GM12878 (cell line): ENCODE results near the gene NAT14. TPM values are rescaled to one million over a fixed set of nuclear protein-coding genes. Genes with fewer than 3 reads are reported as not detected.

Source experiments
- ATAC-seq: fragments of 200-7000 bp; cut with Tn5 transposase; 3 replicates; pipeline ENCODE4 v1.9.1; 2020; ENCODE audit warnings: mild to moderate bottlenecking, moderate library complexity
- BruUV-seq: library from RNA; stranded (reverse); fragments of 400-500 nt; replicated peaks from 2 replicates; lab custom pipeline; 2021; lab: Mats Ljungman, UMichigan
- CTCF ChIA-PET: fragments of 300-600 bp; sonication (Branson Sonifier 250); formaldehyde crosslinking; extraction: SDS; loops from one replicate; lab custom pipeline; 2021; ENCODE audit warnings: inconsistent platforms; lab: Yijun Ruan, JAX
- POLR2A ChIA-PET: fragments of 350-600 bp; formaldehyde crosslinking; extraction: SDS; loops from one replicate; lab custom pipeline; 2021; ENCODE audit warnings: inconsistent platforms; lab: Charles Lee
- RAD21 ChIA-PET: fragments of 300-600 bp; sonication (Branson Sonifier 250); formaldehyde crosslinking; loops from one replicate; lab custom pipeline; 2023; ENCODE audit warnings: antibody characterized with exemption; ENCODE audit not compliant: unreplicated experiment; lab: Charles Lee
- SMC1A ChIA-PET: fragments of 300-600 bp; sonication (Branson Sonifier 250); formaldehyde crosslinking; loops from one replicate; lab custom pipeline; 2023; ENCODE audit not compliant: unreplicated experiment, uncharacterized antibody; lab: Charles Lee
- DNase-seq: peaks from one replicate; pipeline ENCODE4 v3.0.0-alpha.2; 2011; ENCODE audit warnings: low read depth, low spot score
- FAIRE-seq: peaks from 3 replicates; lab custom pipeline; 2011; peaks lifted over from hg19 to GRCh38; lab: Jason Lieb, UNC
- H2AFZ ChIP-seq: 2 replicates; pipeline ENCODE4 v1.6.0; 2011; ENCODE audit warnings: low read depth, low read length, control low read depth; ENCODE audit not compliant: control insufficient read depth
- H3K27ac ChIP-seq: 2 replicates; pipeline ENCODE4 v1.5.1; 2011; ENCODE audit warnings: control low read depth; ENCODE audit not compliant: control insufficient read depth, insufficient read depth
- H3K27me3 ChIP-seq, 2 experiments: replicated peaks in 1 of 2; 2 replicates each; pipeline versions ENCODE4 v1.6.0 to v1.6.1; 2011; ENCODE audit warnings: low read length in 1 of 2; ENCODE audit not compliant: control insufficient read depth in 2 of 2, insufficient read depth in 2 of 2
- H3K36me3 ChIP-seq, 2 experiments: 2 replicates each; pipeline ENCODE4 v1.5.1; 2011; ENCODE audit warnings: low read length in 1 of 2; ENCODE audit not compliant: control insufficient read depth in 2 of 2, insufficient read depth in 2 of 2
- H3K4me1 ChIP-seq: 2 replicates; pipeline ENCODE4 v1.6.1; 2011; ENCODE audit warnings: mild to moderate bottlenecking, low read length, moderate library complexity, mixed read lengths; ENCODE audit not compliant: control insufficient read depth, insufficient read depth
- H3K4me2 ChIP-seq: 2 replicates; pipeline ENCODE4 v1.6.0; 2011; ENCODE audit warnings: control low read depth; ENCODE audit not compliant: control insufficient read depth, insufficient read depth
- H3K4me3 ChIP-seq: fragments of 200-600 bp; sonication (generic); 2 replicates; pipeline ENCODE4 v1.5.1; 2016
- H3K79me2 ChIP-seq: 2 replicates; pipeline ENCODE4 v1.6.0; 2011; ENCODE audit warnings: low read length; ENCODE audit not compliant: control insufficient read depth, insufficient read depth
- H3K9ac ChIP-seq: 2 replicates; pipeline ENCODE4 v1.8.0; 2011; ENCODE audit warnings: low read length, control low read depth, mixed read lengths; ENCODE audit not compliant: control insufficient read depth, insufficient read depth
- H3K9me3 ChIP-seq: replicated peaks from 3 replicates; pipeline ENCODE4 v1.5.1; 2011; ENCODE audit warnings: mild to moderate bottlenecking, low read length; ENCODE audit not compliant: control insufficient read depth, insufficient read depth
- H4K20me1 ChIP-seq: 2 replicates; pipeline ENCODE4 v1.6.0; 2011; ENCODE audit not compliant: control insufficient read depth, insufficient read depth
- ASH2L ChIP-seq: fragments of 300-600, 200-600 bp; sonication (generic); IDR thresholded peaks from 2 replicates; pipeline ENCODE4 v1.6.1; 2017; ENCODE audit warnings: low read depth, mild to moderate bottlenecking, borderline replicate concordance
- BCLAF1 ChIP-seq: fragments of 450-650 bp; IDR thresholded peaks from 2 replicates; pipeline ENCODE4 v1.6.1; 2017; ENCODE audit warnings: antibody characterized with exemption, mild to moderate bottlenecking, moderate library complexity
- BRCA1 ChIP-seq: IDR thresholded peaks from 2 replicates; pipeline ENCODE4 v1.6.1; 2011; ENCODE audit warnings: low read depth, low read length, improper control_type of control experiment
- CHD4 ChIP-seq: fragments of 200-600 bp; sonication (generic); IDR thresholded peaks from 2 replicates; pipeline ENCODE4 v1.6.1; 2016; ENCODE audit warnings: mild to moderate bottlenecking
- GATAD2B ChIP-seq: fragments of 450-650 bp; conservative IDR thresholded peaks from 2 replicates; pipeline ENCODE4 v1.6.1; 2017; ENCODE audit warnings: low read depth, mild to moderate bottlenecking, moderate library complexity
- MEF2A ChIP-seq: IDR thresholded peaks from 2 replicates; pipeline ENCODE4 v1.6.1; 2011; ENCODE audit warnings: low read depth, mild to moderate bottlenecking, low read length, moderate library complexity; ENCODE audit not compliant: insufficient read depth
- MYB ChIP-seq: fragments of 150-350 bp; IDR thresholded peaks from 2 replicates; pipeline ENCODE4 v1.6.1; 2014; ENCODE audit warnings: mild to moderate bottlenecking, low read depth, low read length, borderline replicate concordance
- NFXL1 ChIP-seq: fragments of 450-650 bp; IDR thresholded peaks from 2 replicates; pipeline ENCODE4 v1.6.1; 2017; ENCODE audit warnings: antibody characterized with exemption, mild to moderate bottlenecking, borderline replicate concordance
- NFYA ChIP-seq: IDR thresholded peaks from 2 replicates; pipeline ENCODE4 v1.6.1; 2011; ENCODE audit warnings: low read depth, mild to moderate bottlenecking, low read length, improper control_type of control experiment, borderline replicate concordance
- RAD21 ChIP-seq: IDR thresholded peaks from 2 replicates; pipeline ENCODE4 v1.6.1; 2011; ENCODE audit warnings: mild to moderate bottlenecking, low read depth, low read length, moderate library complexity; ENCODE audit not compliant: insufficient read depth
- RFX5 ChIP-seq: IDR thresholded peaks from 2 replicates; pipeline ENCODE4 v1.6.1; 2011; ENCODE audit warnings: low read depth, low read length, improper control_type of control experiment
- SMAD5 ChIP-seq: IDR thresholded peaks from 2 replicates; pipeline ENCODE4 v1.6.1; 2016; ENCODE audit warnings: antibody characterized with exemption, low read depth
- SREBF1 ChIP-seq: IDR thresholded peaks from 2 replicates; pipeline ENCODE4 v1.6.1; 2012; ENCODE audit warnings: mild to moderate bottlenecking, low read length
- SUZ12 ChIP-seq: fragments of 200-600 bp; sonication (generic); IDR thresholded peaks from one replicate; pipeline ENCODE4 v1.6.1; 2018; ENCODE audit warnings: antibody characterized with exemption, mild to moderate bottlenecking; ENCODE audit not compliant: unreplicated experiment
- ZNF622 ChIP-seq: fragments of 450-650 bp; IDR thresholded peaks from 2 replicates; pipeline ENCODE4 v1.6.1; 2017; ENCODE audit warnings: mild to moderate bottlenecking, inconsistent platforms
- ZSCAN29 ChIP-seq: fragments of 450-650 bp; IDR thresholded peaks from 2 replicates; pipeline ENCODE4 v1.6.1; 2017; ENCODE audit warnings: mild to moderate bottlenecking, moderate library complexity
- WGBS: methylation state at CpG from one replicate; pipeline ENCODE4 v1.1.6; 2016; ENCODE audit warnings: low lambda C conversion rate; ENCODE audit not compliant: insufficient replicate concordance, insufficient coverage; ENCODE audit errors: missing lambda C conversion rate; 5-methylcytosine and 5-hydroxymethylcytosine counted together
- in situ Hi-C: fragments of 300-500 bp; cut with MboI; formaldehyde crosslinking; loops from 9 replicates; pipeline ENCODE4 v1.14.3; 2018; ENCODE audit warnings: mixed read lengths
- intact Hi-C: fragments of 100-400 bp; cut with micrococcal nuclease; formaldehyde crosslinking; loops from one replicate; pipeline ENCODE4 v1.14.2; 2022; ENCODE audit not compliant: unreplicated experiment
- polyA plus RNA-seq, 11 experiments: library from polyadenylated mRNA; depleted of rRNA in 4 of 11; unstranded in 6 of 11; stranded (reverse) in 5 of 11; fragments of >200 nt; fragmentation: Nextera tagmentation in 4 of 11; fragmentation: Illumina TruSeq in 1 of 11; extraction: Ambion mirVana in 4 of 11; extraction: Trizol in 1 of 11; gene quantifications; 1 replicate in 1 of 11; 2 replicates in 10 of 11; pipeline versions ENCODE4 v1.2.1 to v1.2.3, GENCODE V29; 2011 to 2016; ENCODE audit warnings: inconsistent platforms in 2 of 11, missing spikeins in 2 of 11, low read depth in 1 of 11
- total RNA-seq, 4 experiments: library from RNA; depleted of rRNA in 3 of 4; stranded (reverse); fragments of >200 nt in 3 of 4; fragmentation: Illumina TruSeq in 1 of 4; extraction: Trizol in 1 of 4; gene quantifications; 2 replicates each; pipeline versions ENCODE4 v1.2.1 to v1.2.3, GENCODE V29; 2013 to 2021
- TF ChIP-seq, protein P1 (sequence below): IDR thresholded peaks from 2 replicates; pipeline ENCODE4 v1.6.1; 2011; ENCODE audit warnings: mild to moderate bottlenecking, low read depth, low read length, moderate library complexity; ENCODE audit not compliant: insufficient replicate concordance
- TF ChIP-seq, protein P2 (sequence below): IDR thresholded peaks from 2 replicates; pipeline ENCODE4 v1.6.1; 2012; ENCODE audit warnings: low read depth, low read length, improper control_type of control experiment

The NAT14 gene
- total and polyA plus RNA-seq, 10 of the 15 experiments (the other 5 are each of a cell fraction or from before 2014, with no cell fraction given), result 0.87 to 23.6 (median 9.7) TPM

- SMC1A ChIA-PET, result interaction anchor here (1.0 kb wide), 1 partner anchor 21 kb away, joined by 4 read pairs; no protein-coding TSS in a partner anchor
- in situ Hi-C loops (no loop called here), intact Hi-C loops (no loop called here)
- no peak overlapping the region for H2AFZ ChIP-seq
- CTCF ChIA-PET, result no interaction called here
- RAD21 ChIA-PET, result interaction anchor here (0.6 kb wide), 1 partner anchor 403 kb away, joined by 3 read pairs; no protein-coding TSS in a partner anchor
- ATAC-seq, result no peak
- POLR2A ChIA-PET, result no interaction called here
- H3K27me3 ChIP-seq, result no peaks in the 10 kb centered on the region
- H3K4me3 ChIP-seq, result no peak overlapping the region
- no peak for DNase-seq
- FAIRE-seq, result no peak
- no peak overlapping the region for H3K27ac ChIP-seq
- H3K4me1 ChIP-seq, result no peaks in the 10 kb centered on the region
- no peaks in the 10 kb centered on the region for H3K36me3 ChIP-seq
- no peaks in the 10 kb centered on the region for H4K20me1 ChIP-seq
- no peaks in the 10 kb centered on the region for H3K9me3 ChIP-seq
- H3K9ac ChIP-seq, result no peak overlapping the region
- no peaks in the 10 kb centered on the region for H3K79me2 ChIP-seq
- WGBS, result 39% methylated on average over 12 of the region's 12 CpGs
- BruUV-seq, result no TSS peak
- no peak overlapping the region for H3K4me2 ChIP-seq
- TF ChIP-seq MYB, result no peak
- TF ChIP-seq BRCA1, result no peak
- no peak for TF ChIP-seq SMAD5
- no peak for TF ChIP-seq SREBF1
- TF ChIP-seq, protein P1, sequence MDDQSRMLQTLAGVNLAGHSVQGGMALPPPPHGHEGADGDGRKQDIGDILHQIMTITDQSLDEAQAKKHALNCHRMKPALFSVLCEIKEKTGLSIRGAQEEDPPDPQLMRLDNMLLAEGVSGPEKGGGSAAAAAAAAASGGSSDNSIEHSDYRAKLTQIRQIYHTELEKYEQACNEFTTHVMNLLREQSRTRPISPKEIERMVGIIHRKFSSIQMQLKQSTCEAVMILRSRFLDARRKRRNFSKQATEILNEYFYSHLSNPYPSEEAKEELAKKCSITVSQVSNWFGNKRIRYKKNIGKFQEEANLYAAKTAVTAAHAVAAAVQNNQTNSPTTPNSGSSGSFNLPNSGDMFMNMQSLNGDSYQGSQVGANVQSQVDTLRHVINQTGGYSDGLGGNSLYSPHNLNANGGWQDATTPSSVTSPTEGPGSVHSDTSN, result no peak
- no peak for TF ChIP-seq NFXL1
- no peak for TF ChIP-seq NFYA
- TF ChIP-seq MEF2A, result no peak
- no peak for TF ChIP-seq ASH2L
- no peak for TF ChIP-seq RAD21
- no peak for TF ChIP-seq RFX5
- no peak for TF ChIP-seq GATAD2B
- no peak for TF ChIP-seq CHD4
- no peak for TF ChIP-seq ZSCAN29
- TF ChIP-seq BCLAF1, result no peak
- no peak for TF ChIP-seq ZNF622
- no peak for TF ChIP-seq SUZ12
- TF ChIP-seq, protein P2, sequence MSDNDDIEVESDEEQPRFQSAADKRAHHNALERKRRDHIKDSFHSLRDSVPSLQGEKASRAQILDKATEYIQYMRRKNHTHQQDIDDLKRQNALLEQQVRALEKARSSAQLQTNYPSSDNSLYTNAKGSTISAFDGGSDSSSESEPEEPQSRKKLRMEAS, result no peak
Measured at GRCh38 chr19:55535173-55535964, 50.4 kb downstream of the NAT14 start.
